Lower leg skin (tissue), 4 donors: Measurements from ENCODE around the gene HPGDS. TPM values are rescaled to one million over a fixed set of nuclear protein-coding genes. Genes with fewer than 3 reads are reported as not detected.

Experiments used
- DNase-seq, 2 donors: peaks; one replicate each; pipeline ENCODE4 v3.0.0-alpha.2; 2019; ENCODE audit warnings: low spot score in 2 of 2
- H3K4me3 ChIP-seq: fragments of 200-600 bp; sonication (generic); 2 replicates; pipeline ENCODE4 v1.5.1; 2017; ENCODE audit warnings: mild to moderate bottlenecking, low read depth; ENCODE audit not compliant: poor library complexity, severe bottlenecking
- POLR2A ChIP-seq, 2 donors: fragments of 450-650 bp; IDR thresholded peaks; one replicate each; pipeline ENCODE4 v1.6.1; 2016 to 2017; ENCODE audit warnings: antibody characterized with exemption in 2 of 2, mild to moderate bottlenecking in 1 of 2, moderate library complexity in 1 of 2
- whole genome bisulfite sequencing, 2 donors: methylation state at CpG; one replicate each; pipeline ENCODE4 v1.1.5; 2018; 5-methylcytosine and 5-hydroxymethylcytosine counted together
- intact Hi-C: fragments of 100-400 bp; cut with DNase I; formaldehyde crosslinking; loops from one replicate; pipeline ENCODE4 v1.15.0; 2023; ENCODE audit warnings: low total_unique reads
- total RNA-seq, 4 donors: library from RNA; depleted of rRNA; stranded (reverse); fragments of >200 nt; gene quantifications; one replicate each; pipeline ENCODE4 v1.1.0, GENCODE V29; 2016
- TF ChIP-seq, protein P1 (sequence below), 3 donors: fragments of 450-650 bp; IDR thresholded peaks; one replicate each; pipeline ENCODE4 v1.5.1; 2016; ENCODE audit warnings: antibody characterized with exemption in 3 of 3, mild to moderate bottlenecking in 3 of 3, moderate library complexity in 2 of 3

The HPGDS gene
- total RNA-seq, 4 donors from 2014 or later = 0.86 to 3.0 (median 1.6) TPM

DNA sequence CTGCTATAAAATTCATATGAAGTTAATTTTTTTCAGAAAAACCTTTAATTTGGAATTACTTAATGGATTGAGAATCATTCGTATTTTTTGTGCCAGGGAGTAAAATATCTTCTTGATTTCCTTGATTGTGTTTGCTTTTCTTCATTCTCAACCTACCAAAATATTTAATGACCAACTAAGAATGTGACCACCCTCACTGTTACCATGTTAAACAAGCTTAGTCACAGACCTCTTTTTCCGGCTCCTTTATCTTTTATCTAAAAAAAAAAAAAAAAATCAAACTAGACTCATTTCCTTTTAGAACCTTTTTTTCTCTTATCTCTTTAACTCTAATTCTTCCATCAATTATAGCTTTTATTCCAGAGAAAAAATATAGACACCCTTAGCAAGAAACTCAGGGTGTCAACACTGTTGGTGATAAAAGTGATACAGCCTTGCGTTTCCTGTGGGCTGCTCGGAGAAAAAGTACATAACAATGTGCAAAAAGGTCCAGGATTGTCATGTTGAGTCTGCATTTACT, 20.6 kb upstream of the HPGDS start:
- 78 to 82% methylated on average over 4 of the region's 4 CpGs for WGBS, 2 donors
- DNase-seq = no peak
- H3K4me3 ChIP-seq = no peak overlapping the region
- no peak for TF ChIP-seq POLR2A (IDR thresholded peaks at IDR 0.05)
- TF ChIP-seq, protein P1, sequence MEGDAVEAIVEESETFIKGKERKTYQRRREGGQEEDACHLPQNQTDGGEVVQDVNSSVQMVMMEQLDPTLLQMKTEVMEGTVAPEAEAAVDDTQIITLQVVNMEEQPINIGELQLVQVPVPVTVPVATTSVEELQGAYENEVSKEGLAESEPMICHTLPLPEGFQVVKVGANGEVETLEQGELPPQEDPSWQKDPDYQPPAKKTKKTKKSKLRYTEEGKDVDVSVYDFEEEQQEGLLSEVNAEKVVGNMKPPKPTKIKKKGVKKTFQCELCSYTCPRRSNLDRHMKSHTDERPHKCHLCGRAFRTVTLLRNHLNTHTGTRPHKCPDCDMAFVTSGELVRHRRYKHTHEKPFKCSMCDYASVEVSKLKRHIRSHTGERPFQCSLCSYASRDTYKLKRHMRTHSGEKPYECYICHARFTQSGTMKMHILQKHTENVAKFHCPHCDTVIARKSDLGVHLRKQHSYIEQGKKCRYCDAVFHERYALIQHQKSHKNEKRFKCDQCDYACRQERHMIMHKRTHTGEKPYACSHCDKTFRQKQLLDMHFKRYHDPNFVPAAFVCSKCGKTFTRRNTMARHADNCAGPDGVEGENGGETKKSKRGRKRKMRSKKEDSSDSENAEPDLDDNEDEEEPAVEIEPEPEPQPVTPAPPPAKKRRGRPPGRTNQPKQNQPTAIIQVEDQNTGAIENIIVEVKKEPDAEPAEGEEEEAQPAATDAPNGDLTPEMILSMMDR (IDR thresholded peaks at IDR 0.05) = no peak
- intact Hi-C loops = no loop called here

GRCh38 chr4:94359838-94360237, 17.2 kb upstream of the HPGDS start:
- 45 to 48% methylated on average over 4 of the region's 4 CpGs for WGBS, 2 donors
- TF ChIP-seq, protein P1 (IDR thresholded peaks at IDR 0.05) = no peak
- no peak for TF ChIP-seq POLR2A (IDR thresholded peaks at IDR 0.05)
- intact Hi-C loops = no loop called here
- no peak for DNase-seq
- H3K4me3 ChIP-seq = no peak overlapping the region

DNA sequence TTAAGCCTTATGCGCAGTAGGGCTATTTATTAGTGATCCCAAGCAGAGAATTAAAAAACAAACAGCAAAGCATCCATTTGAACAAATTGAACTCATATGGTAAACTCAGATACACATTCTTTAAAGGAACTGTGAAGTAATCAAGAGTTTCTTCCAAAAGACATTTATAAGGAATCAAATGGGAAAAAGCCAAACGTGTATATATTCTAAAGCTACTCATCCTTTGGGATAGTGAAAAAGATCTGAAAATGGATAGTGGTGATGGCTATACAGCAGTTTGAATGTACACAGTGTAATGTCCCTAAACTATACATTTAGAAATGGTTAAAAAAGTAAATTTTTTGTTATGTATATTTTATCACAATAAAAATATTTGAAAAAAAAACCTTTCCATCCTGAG, 16.6 kb upstream of the HPGDS start:
- no peak for DNase-seq
- no peak for TF ChIP-seq POLR2A (IDR thresholded peaks at IDR 0.05)
- TF ChIP-seq, protein P1 (IDR thresholded peaks at IDR 0.05) = no peak
- WGBS, 2 donors = 78 to 82% methylated on average over 2 of the region's 2 CpGs

DNA sequence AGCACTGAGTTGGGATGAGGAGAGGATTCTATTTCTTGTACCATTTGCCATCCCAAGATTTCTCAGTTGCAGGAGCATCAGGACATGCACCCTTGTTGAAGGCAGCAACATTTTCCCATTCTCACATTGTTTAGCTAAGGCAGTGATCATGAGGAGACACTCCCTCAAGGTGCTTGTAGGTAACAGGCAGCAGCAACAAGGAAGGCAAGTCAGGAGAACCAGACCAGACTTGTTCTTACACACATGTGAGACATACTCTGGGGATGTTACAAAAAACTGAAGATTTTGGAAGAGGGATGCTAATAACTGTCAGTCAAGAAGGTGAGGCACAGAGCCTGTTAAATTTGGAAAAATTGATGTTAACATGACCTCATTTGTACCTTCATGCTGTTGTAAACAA, 15.5 kb upstream of the HPGDS start:
- no peak overlapping the region for H3K4me3 ChIP-seq
- no peak for DNase-seq
- intact Hi-C loops = no loop called here
- no peak for TF ChIP-seq POLR2A (IDR thresholded peaks at IDR 0.05)
- TF ChIP-seq, protein P1 (IDR thresholded peaks at IDR 0.05) = no peak

More for the DNA sequence above, 16.6 kb upstream of the HPGDS start:
- no peak overlapping the region for H3K4me3 ChIP-seq
- intact Hi-C loops = no loop called here

DNA sequence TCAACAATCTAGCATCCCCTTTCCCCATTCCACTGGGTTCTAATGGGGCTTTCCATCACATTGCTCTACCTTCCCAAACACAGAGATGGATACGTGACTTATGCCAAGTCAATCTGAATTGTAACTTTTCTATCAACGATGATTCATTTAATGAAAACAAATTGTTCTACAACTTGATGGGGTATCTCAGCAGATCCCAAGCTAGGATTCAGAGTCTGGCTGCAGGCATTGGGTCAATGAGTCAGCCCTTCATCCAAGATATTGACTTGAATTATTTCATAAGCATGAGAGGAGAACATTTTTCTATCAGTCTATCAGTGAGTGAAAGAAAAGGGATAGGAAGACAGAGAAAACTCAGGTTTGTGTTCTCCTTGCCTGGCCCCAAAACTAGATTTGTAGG, 15.0 kb upstream of the HPGDS start:
- no peak overlapping the region for H3K4me3 ChIP-seq
- no peak for DNase-seq
- no peak for TF ChIP-seq POLR2A (IDR thresholded peaks at IDR 0.05)
- TF ChIP-seq, protein P1 (IDR thresholded peaks at IDR 0.05) = no peak
- intact Hi-C loops = no loop called here
- 71 to 75% methylated on average over 2 of the region's 2 CpGs for WGBS, 2 donors

DNA sequence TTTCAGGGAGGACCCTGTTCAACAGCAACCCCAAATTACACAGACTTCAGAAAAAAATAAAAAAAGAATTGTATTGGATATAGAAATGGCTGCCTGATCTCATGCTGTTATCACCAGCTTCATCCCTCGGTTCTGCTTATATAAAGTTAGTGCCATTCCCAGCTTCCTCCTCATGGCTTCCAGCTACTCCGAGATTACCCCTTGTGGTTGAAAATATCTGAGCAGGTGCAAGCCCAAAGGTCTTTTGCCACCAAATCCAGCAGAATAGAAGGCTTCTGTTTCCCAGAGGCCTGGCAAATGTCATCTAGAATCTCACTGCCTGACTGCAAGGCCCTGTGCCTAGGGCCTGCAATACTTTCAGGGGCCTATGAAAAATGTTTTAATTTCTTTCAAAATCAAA, 13.8 kb upstream of the HPGDS start:
- no peak for DNase-seq
- 87 to 91% methylated on average over 2 of the region's 2 CpGs for WGBS, 2 donors
- no peak overlapping the region for H3K4me3 ChIP-seq
- TF ChIP-seq POLR2A (IDR thresholded peaks at IDR 0.05) = no peak
- TF ChIP-seq, protein P1 (IDR thresholded peaks at IDR 0.05) = no peak
- intact Hi-C loops = no loop called here
